AG10803 (cell line): Measurements from ENCODE around the gene FARS2.

Experiments
- DNase-seq: peaks from one replicate; pipeline ENCODE4 v3.0.0; 2010; ENCODE audit warnings: low read depth
- H3K4me3 ChIP-seq: 2 replicates; pipeline ENCODE4 v1.5.1; 2011; ENCODE audit warnings: mild to moderate bottlenecking, low read length, control low read depth
- TF ChIP-seq, protein P1 (sequence below): conservative IDR thresholded peaks from 2 replicates; pipeline ENCODE4 v1.5.1; 2011; ENCODE audit warnings: mild to moderate bottlenecking, low read length, control low read depth, inconsistent platforms

FARS2 gene

GRCh38 chr6:5531161-5531560 is 269.8 kb downstream of the FARS2 start:
- DNase-seq = no peak
- H3K4me3 ChIP-seq = no peak overlapping the region
- TF ChIP-seq, protein P1, sequence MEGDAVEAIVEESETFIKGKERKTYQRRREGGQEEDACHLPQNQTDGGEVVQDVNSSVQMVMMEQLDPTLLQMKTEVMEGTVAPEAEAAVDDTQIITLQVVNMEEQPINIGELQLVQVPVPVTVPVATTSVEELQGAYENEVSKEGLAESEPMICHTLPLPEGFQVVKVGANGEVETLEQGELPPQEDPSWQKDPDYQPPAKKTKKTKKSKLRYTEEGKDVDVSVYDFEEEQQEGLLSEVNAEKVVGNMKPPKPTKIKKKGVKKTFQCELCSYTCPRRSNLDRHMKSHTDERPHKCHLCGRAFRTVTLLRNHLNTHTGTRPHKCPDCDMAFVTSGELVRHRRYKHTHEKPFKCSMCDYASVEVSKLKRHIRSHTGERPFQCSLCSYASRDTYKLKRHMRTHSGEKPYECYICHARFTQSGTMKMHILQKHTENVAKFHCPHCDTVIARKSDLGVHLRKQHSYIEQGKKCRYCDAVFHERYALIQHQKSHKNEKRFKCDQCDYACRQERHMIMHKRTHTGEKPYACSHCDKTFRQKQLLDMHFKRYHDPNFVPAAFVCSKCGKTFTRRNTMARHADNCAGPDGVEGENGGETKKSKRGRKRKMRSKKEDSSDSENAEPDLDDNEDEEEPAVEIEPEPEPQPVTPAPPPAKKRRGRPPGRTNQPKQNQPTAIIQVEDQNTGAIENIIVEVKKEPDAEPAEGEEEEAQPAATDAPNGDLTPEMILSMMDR = no peak

- no peak overlapping the region for H3K4me3 ChIP-seq
- DNase-seq = no peak
- TF ChIP-seq, protein P1 = no peak
Measured at GRCh38 chr6:5531853-5532375, 270.6 kb downstream of the FARS2 start.

- DNase-seq = no peak
Measured at GRCh38 chr6:5532941-5533340, 271.6 kb downstream of the FARS2 start.

GRCh38 chr6:5534643-5535042 is 273.3 kb downstream of the FARS2 start:
- no peak for DNase-seq
- H3K4me3 ChIP-seq = no peak overlapping the region
- TF ChIP-seq, protein P1 = no peak

More at GRCh38 chr6:5532941-5533340, 271.6 kb downstream of the FARS2 start:
- H3K4me3 ChIP-seq = no peak overlapping the region
- TF ChIP-seq, protein P1 = no peak

GRCh38 chr6:5536644-5537043 is 275.3 kb downstream of the FARS2 start:
- peak; percentile 41 for DNase-seq
- no peak overlapping the region for H3K4me3 ChIP-seq
- TF ChIP-seq, protein P1 = no peak

GRCh38 chr6:5537132-5537531 is 275.8 kb downstream of the FARS2 start:
- TF ChIP-seq, protein P1 = no peak
- no peak overlapping the region for H3K4me3 ChIP-seq
- peak; percentile 4 for DNase-seq

GRCh38 chr6:5537967-5538366 is 276.7 kb downstream of the FARS2 start:
- peak; percentile 85 for DNase-seq
- no peak overlapping the region for H3K4me3 ChIP-seq
- TF ChIP-seq, protein P1 = no peak
